NB4 (cell line): ENCODE results near the gene KLHL3.

Experiments used
- POLR2A ChIP-seq: IDR thresholded peaks from 2 replicates; pipeline ENCODE4 v1.6.1; 2011; ENCODE audit warnings: mild to moderate bottlenecking; ENCODE audit not compliant: insufficient read length; ENCODE audit errors: extremely low read depth
- TF ChIP-seq, protein P1 (sequence below): IDR thresholded peaks from one replicate; pipeline ENCODE4 v1.5.1; 2012; ENCODE audit warnings: low read depth, low read length

DNA sequence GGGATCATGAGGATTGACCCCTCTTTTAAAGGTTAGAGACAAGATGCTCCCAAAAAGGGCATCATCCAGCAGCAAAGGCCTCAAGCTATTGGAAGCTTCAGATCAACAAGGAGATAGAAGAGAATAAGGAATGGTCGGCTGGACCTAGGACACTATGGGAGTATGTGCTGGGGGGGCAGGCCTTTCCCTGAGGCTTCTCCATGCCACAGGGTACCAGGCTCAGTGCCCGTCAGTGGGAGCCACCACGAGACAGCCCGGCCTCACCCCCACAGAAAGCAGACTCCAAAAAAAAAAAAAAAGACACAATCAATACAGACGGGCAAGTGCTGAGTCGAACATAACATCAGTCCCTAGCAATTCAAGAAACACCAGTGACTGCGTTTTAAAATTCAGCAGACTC, 117.4 kb downstream of the KLHL3 start:
- TF ChIP-seq, protein P1, sequence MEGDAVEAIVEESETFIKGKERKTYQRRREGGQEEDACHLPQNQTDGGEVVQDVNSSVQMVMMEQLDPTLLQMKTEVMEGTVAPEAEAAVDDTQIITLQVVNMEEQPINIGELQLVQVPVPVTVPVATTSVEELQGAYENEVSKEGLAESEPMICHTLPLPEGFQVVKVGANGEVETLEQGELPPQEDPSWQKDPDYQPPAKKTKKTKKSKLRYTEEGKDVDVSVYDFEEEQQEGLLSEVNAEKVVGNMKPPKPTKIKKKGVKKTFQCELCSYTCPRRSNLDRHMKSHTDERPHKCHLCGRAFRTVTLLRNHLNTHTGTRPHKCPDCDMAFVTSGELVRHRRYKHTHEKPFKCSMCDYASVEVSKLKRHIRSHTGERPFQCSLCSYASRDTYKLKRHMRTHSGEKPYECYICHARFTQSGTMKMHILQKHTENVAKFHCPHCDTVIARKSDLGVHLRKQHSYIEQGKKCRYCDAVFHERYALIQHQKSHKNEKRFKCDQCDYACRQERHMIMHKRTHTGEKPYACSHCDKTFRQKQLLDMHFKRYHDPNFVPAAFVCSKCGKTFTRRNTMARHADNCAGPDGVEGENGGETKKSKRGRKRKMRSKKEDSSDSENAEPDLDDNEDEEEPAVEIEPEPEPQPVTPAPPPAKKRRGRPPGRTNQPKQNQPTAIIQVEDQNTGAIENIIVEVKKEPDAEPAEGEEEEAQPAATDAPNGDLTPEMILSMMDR: no peak
- TF ChIP-seq POLR2A: no peak
